Hematopoietic multipotent progenitor cell treated with erythropoietin and hydrocortisone succinate and interleukin-3 and kit ligand, for 15 days (in vitro differentiated cells): Measurements from ENCODE around the gene SLC2A8.

ENCODE experiments used
- DNase-seq: peaks from one replicate; pipeline ENCODE4 v3.0.0-alpha.2; 2015; ENCODE audit warnings: low spot score

SLC2A8 gene

GRCh38 chr9:127437497-127438264 is 40.7 kb downstream of the SLC2A8 start:
- DNase-seq: no peak

- no peak for DNase-seq
Measured at GRCh38 chr9:127438394-127438793, 41.4 kb downstream of the SLC2A8 start.

- DNase-seq: no peak
Measured at GRCh38 chr9:127444283-127444920, 47.4 kb downstream of the SLC2A8 start.

GRCh38 chr9:127444921-127445850 is 48.2 kb downstream of the SLC2A8 start:
- no peak for DNase-seq

GRCh38 chr9:127445851-127446712 is 49.1 kb downstream of the SLC2A8 start:
- DNase-seq: no peak

- no peak for DNase-seq
Measured at GRCh38 chr9:127446713-127447415, 49.9 kb downstream of the SLC2A8 start.

- DNase-seq: no peak
Measured at GRCh38 chr9:127447416-127448111, 50.6 kb downstream of the SLC2A8 start.

- no peak for DNase-seq
Measured at GRCh38 chr9:127448112-127448805, 51.3 kb downstream of the SLC2A8 start.

- no peak for DNase-seq
Measured at GRCh38 chr9:127449332-127449966, 52.5 kb downstream of the SLC2A8 start.

- peak; percentile 34 for DNase-seq
Measured at GRCh38 chr9:127450243-127450760, 53.3 kb downstream of the SLC2A8 start.

- DNase-seq: peak; percentile 97
Measured at GRCh38 chr9:127450830-127451607, 54.0 kb downstream of the SLC2A8 start, which contains the start of the genes LRSAM1 and RPL12. LRSAM1 (plus strand) TSS chr9:127451510; CDS start chr9:127454528, 3,018 bp downstream. RPL12 (minus strand) TSS chr9:127451406; CDS start chr9:127451317, 89 bp downstream.

- DNase-seq: no peak
Measured at GRCh38 chr9:127451608-127451857, 54.6 kb downstream of the SLC2A8 start.

GRCh38 chr9:127451858-127452656 is 55.1 kb downstream of the SLC2A8 start:
- peak; percentile 79 for DNase-seq

- DNase-seq: peak; percentile 60
Measured at GRCh38 chr9:127452691-127453090, 55.7 kb downstream of the SLC2A8 start.

- peak; percentile 71 for DNase-seq
Measured at GRCh38 chr9:127455324-127455992, 58.5 kb downstream of the SLC2A8 start.

- DNase-seq: no peak
Measured at GRCh38 chr9:127457191-127457878, 60.4 kb downstream of the SLC2A8 start.
